NCI-H82 treated with DMSO at 0.1 percent for 48 hours (cell line): Measurements from ENCODE around the gene DNAJC18.
"Not testable (repeated sequence)": the region's sequence is repeated elsewhere in the genome, so short reads cannot be mapped to it uniquely, and the experiment has no call there.

Source experiments
- DNase-seq: peaks from one replicate; lab custom pipeline; 2025; ENCODE audit not compliant: unreplicated experiment; lab: John Stamatoyannopoulos, UW

DNAJC18 gene

GRCh38 chr5:139439013-139439903, at the start of gene DNAJC18:
Gene DNAJC18, minus strand, starts transcription at chr5:139439525. Its CDS starts 80 bp downstream, at chr5:139439445.
- peak; percentile 68 for DNase-seq

- DNase-seq = no peak
Measured at GRCh38 chr5:139488260-139488659, 48.9 kb upstream of the DNAJC18 start.

GRCh38 chr5:139486201-139486600, 46.9 kb upstream of the DNAJC18 start:
- no peak for DNase-seq

GRCh38 chr5:139482890-139483208, 43.5 kb upstream of the DNAJC18 start:
- not testable (repeated sequence) for DNase-seq

GRCh38 chr5:139482050-139482889, 42.9 kb upstream of the DNAJC18 start, which contains the start of gene STING1:
Gene STING1, minus strand, starts transcription at chr5:139482758. Its CDS starts 1,054 bp downstream, at chr5:139481704.
- DNase-seq = no peak

- no peak for DNase-seq
Measured at GRCh38 chr5:139481580-139482049, 42.3 kb upstream of the DNAJC18 start.

GRCh38 chr5:139481122-139481533, 41.8 kb upstream of the DNAJC18 start:
- DNase-seq = no peak

- not testable (repeated sequence) for DNase-seq
Measured at GRCh38 chr5:139479729-139480128, 40.4 kb upstream of the DNAJC18 start.

- not testable (repeated sequence) for DNase-seq
Measured at GRCh38 chr5:139478657-139479423, 39.5 kb upstream of the DNAJC18 start.

- DNase-seq = no peak
Measured at GRCh38 chr5:139475865-139476617, 36.7 kb upstream of the DNAJC18 start.

- DNase-seq = no peak
Measured at GRCh38 chr5:139474890-139475791, 35.8 kb upstream of the DNAJC18 start.

- DNase-seq = no peak
Measured at GRCh38 chr5:139473565-139473964, 34.2 kb upstream of the DNAJC18 start.

- no peak for DNase-seq
Measured at GRCh38 chr5:139473105-139473504, 33.8 kb upstream of the DNAJC18 start.

- no peak for DNase-seq
Measured at GRCh38 chr5:139472386-139473030, 33.2 kb upstream of the DNAJC18 start.

- DNase-seq = no peak
Measured at GRCh38 chr5:139470821-139471300, 31.5 kb upstream of the DNAJC18 start, which contains the start of gene SMIM33. Gene SMIM33, plus strand, starts transcription at chr5:139471004. Its CDS starts 118 bp downstream, at chr5:139471122.

- no peak for DNase-seq
Measured at GRCh38 chr5:139468421-139468931, 29.2 kb upstream of the DNAJC18 start.

- DNase-seq = no peak
Measured at GRCh38 chr5:139462586-139463276, 23.4 kb upstream of the DNAJC18 start, which contains the start of gene ECSCR. Gene ECSCR, minus strand, starts transcription at chr5:139462743. Its CDS starts 73 bp downstream, at chr5:139462670.
